ENCODE data around the gene TEX30.

Gene TEX30

DNA sequence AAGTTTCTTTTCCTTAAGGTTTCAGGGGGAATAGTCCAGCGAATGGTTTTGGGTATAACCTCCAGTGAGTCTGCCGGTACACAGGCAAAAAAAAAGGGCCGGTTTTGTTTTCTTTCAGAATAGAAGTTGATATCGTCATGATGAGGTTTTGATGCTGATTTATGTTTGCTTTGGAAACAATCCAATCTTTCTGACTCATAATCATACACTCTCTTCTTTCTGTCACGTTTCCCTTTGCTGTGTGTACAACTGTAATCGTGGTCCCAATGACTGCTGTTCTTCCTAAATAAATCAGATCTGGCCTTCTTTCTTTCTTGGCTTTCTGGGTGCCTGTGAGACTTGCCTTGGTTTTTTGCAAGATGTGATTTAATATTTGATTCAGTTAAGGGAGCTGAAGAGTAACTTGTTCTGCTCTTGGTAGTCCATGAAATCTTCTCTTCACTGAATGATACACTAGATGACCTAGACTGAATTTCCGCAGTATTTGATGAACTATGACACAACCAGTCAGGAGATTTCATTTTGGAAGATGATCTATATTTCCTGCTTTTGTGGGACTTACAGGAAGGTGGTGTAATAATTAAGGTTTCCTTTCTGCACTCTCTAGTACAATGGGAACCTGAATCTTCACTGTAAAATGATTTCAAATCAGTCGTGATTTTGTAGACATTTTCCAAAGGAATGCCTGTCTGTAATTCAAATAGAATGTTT, 43.9 kb downstream of the TEX30 start:
- no CpG with 5 or more reads among the region's 8 CpGs for WGBS (ENCODE audit: extremely low coverage, insufficient coverage, insufficient read length)
- no peaks in the 10 kb centered on the region for H3K4me1 ChIP-seq (ENCODE audit: control insufficient read depth in 1 of 2, insufficient read depth in 2 of 2, low read length in 2 of 2)

DNA sequence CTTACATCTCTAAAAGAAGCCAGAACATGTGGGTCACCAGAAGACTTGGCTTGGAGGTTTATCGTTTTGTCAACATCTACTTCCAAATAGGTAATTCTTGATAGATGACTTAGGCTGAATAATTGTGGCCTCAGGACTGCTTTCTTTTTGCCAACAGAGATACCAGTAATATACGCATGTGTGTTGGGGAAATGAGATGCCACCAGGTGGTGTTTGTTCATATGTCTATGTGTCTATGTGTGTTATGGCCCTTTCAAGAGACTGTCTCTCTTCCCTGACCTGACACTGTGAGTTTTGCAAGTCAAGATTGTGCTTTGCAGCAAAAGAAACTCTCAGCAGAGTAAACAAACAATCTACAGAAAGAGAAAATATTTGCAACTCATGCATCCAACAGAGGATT, 47.2 kb downstream of the TEX30 start:
- no peak overlapping the region for H2BK12ac ChIP-seq (ENCODE audit: low read length)
- H4K12ac ChIP-seq (ENCODE audit: low read depth, low read length) = no peak overlapping the region
- no peak overlapping the region for H3K4ac ChIP-seq (ENCODE audit: low read depth, low read length)
- H3K4me2 ChIP-seq (ENCODE audit: low read length) = no peak overlapping the region
- H2BK5ac ChIP-seq (ENCODE audit: low read depth, low read length, poor library complexity) = no peak overlapping the region
- H2AFZ ChIP-seq (ENCODE audit: insufficient read depth, low read length, poor library complexity) = no peak overlapping the region
- H3K9me3 ChIP-seq (ENCODE audit: insufficient read depth, low read depth, low read length) = no peaks in the 10 kb centered on the region
- no peak overlapping the region for H4K8ac ChIP-seq (ENCODE audit: low read depth, low read length)
- H3K27ac ChIP-seq (ENCODE audit: low read depth, low read length) = no peak overlapping the region
- H3K18ac ChIP-seq (ENCODE audit: low read length) = no peak overlapping the region
- no peaks in the 10 kb centered on the region for H3K27me3 ChIP-seq (ENCODE audit: insufficient read depth, low read length)
- H3K23ac ChIP-seq (ENCODE audit: low read length) = no peak overlapping the region
- no CpG with 5 or more reads among the region's 2 CpGs for whole genome bisulfite sequencing (ENCODE audit: extremely low coverage, insufficient coverage, insufficient read length)
- H3K79me2 ChIP-seq (ENCODE audit: control insufficient read depth, insufficient read depth, low read length, poor library complexity) = no peaks in the 10 kb centered on the region
- no peaks in the 10 kb centered on the region for H3K79me1 ChIP-seq (ENCODE audit: low read length)
- peak in 1 of 2 donors; percentile 41 for DNase-seq
- no peak overlapping the region for H3K4me3 ChIP-seq (ENCODE audit: low read depth, low read length)
- no peaks in the 10 kb centered on the region for H3K4me1 ChIP-seq (ENCODE audit: control insufficient read depth in 1 of 2, insufficient read depth in 2 of 2, low read length in 2 of 2)
- no peak overlapping the region for H2AK5ac ChIP-seq (ENCODE audit: low read length)
- no peak overlapping the region for H3K14ac ChIP-seq (ENCODE audit: low read length)
- no peak overlapping the region for H2BK120ac ChIP-seq (ENCODE audit: insufficient read depth, low read length, poor library complexity)
- no peak overlapping the region for H4K91ac ChIP-seq (ENCODE audit: low read depth, low read length)
- H3K9ac ChIP-seq (ENCODE audit: low read length) = no peak overlapping the region
- no peaks in the 10 kb centered on the region for H3K36me3 ChIP-seq (ENCODE audit: control insufficient read depth in 1 of 2, insufficient read depth in 2 of 2, low read length in 2 of 2)

More for the DNA sequence above, 43.9 kb downstream of the TEX30 start:
- Histone ChIP-seq H3K79me2 (ENCODE audit: control insufficient read depth, insufficient read depth, low read length, poor library complexity) (no peaks in the 10 kb centered on the region), H3K9ac (ENCODE audit: low read length) (no peak overlapping the region), H3K79me1 (ENCODE audit: low read length) (no peaks in the 10 kb centered on the region), H3K27me3 (ENCODE audit: insufficient read depth, low read length) (no peaks in the 10 kb centered on the region), H3K14ac (ENCODE audit: low read length) (no peak overlapping the region), H3K4me3 (ENCODE audit: low read depth, low read length) (no peak overlapping the region), H4K8ac (ENCODE audit: low read depth, low read length) (no peak overlapping the region), H3K36me3 (ENCODE audit: control insufficient read depth in 1 of 2, insufficient read depth in 2 of 2, low read length in 2 of 2) (no peaks in the 10 kb centered on the region), H2BK12ac (ENCODE audit: low read length) (no peak overlapping the region), H2AFZ (ENCODE audit: insufficient read depth, low read length, poor library complexity) (no peak overlapping the region), H3K4ac (ENCODE audit: low read depth, low read length) (no peak overlapping the region), H4K12ac (ENCODE audit: low read depth, low read length) (no peak overlapping the region), H3K4me2 (ENCODE audit: low read length) (no peak overlapping the region), H4K91ac (ENCODE audit: low read depth, low read length) (no peak overlapping the region), H2BK5ac (ENCODE audit: low read depth, low read length, poor library complexity) (no peak overlapping the region), H3K9me3 (ENCODE audit: insufficient read depth, low read depth, low read length) (no peaks in the 10 kb centered on the region), H2BK120ac (ENCODE audit: insufficient read depth, low read length, poor library complexity) (no peak overlapping the region), H3K23ac (ENCODE audit: low read length) (no peak overlapping the region), H3K27ac (ENCODE audit: low read depth, low read length) (no peak overlapping the region), H3K18ac (ENCODE audit: low read length) (no peak overlapping the region), H2AK5ac (ENCODE audit: low read length) (no peak overlapping the region)
- DNase-seq = no peak

DNA sequence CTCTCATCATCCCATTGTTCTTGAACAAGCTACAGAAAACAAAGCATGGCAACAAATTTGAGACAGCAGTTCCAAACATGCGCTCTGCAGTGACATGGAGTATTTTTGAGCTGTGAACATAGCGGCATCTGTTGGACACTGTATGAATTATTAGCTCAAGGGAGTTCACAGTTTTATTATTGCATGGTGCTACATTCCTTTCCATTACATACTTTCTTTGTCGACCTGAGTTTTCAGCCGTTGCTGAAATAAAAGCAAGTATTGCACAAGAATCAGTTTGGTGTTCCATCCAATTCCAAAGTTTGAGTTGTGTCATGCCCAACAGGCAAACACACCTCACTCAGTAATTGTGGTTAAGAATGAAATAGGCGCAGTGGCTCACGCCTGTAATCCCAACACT, 48.7 kb downstream of the TEX30 start:
- peak; percentile 61 to 92 for DNase-seq
- Histone ChIP-seq H2BK5ac (ENCODE audit: low read depth, low read length, poor library complexity) (no peak overlapping the region), H3K27me3 (ENCODE audit: insufficient read depth, low read length) (no peaks in the 10 kb centered on the region), H4K91ac (ENCODE audit: low read depth, low read length) (no peak overlapping the region), H2AK5ac (ENCODE audit: low read length) (no peak overlapping the region), H3K4me2 (ENCODE audit: low read length) (no peak overlapping the region), H4K12ac (ENCODE audit: low read depth, low read length) (no peak overlapping the region), H3K79me2 (ENCODE audit: control insufficient read depth, insufficient read depth, low read length, poor library complexity) (no peaks in the 10 kb centered on the region), H3K27ac (ENCODE audit: low read depth, low read length) (no peak overlapping the region), H3K14ac (ENCODE audit: low read length) (no peak overlapping the region), H4K8ac (ENCODE audit: low read depth, low read length) (no peak overlapping the region), H3K4me1 (ENCODE audit: control insufficient read depth in 1 of 2, insufficient read depth in 2 of 2, low read length in 2 of 2) (no peaks in the 10 kb centered on the region), H2BK12ac (ENCODE audit: low read length) (no peak overlapping the region), H3K4ac (ENCODE audit: low read depth, low read length) (no peak overlapping the region), H2AFZ (ENCODE audit: insufficient read depth, low read length, poor library complexity) (no peak overlapping the region), H3K9me3 (ENCODE audit: insufficient read depth, low read depth, low read length) (no peaks in the 10 kb centered on the region), H3K23ac (ENCODE audit: low read length) (no peak overlapping the region), H2BK120ac (ENCODE audit: insufficient read depth, low read length, poor library complexity) (no peak overlapping the region), H3K4me3 (ENCODE audit: low read depth, low read length) (no peak overlapping the region), H3K79me1 (ENCODE audit: low read length) (no peaks in the 10 kb centered on the region), H3K9ac (ENCODE audit: low read length) (no peak overlapping the region), H3K36me3 (ENCODE audit: control insufficient read depth in 1 of 2, insufficient read depth in 2 of 2, low read length in 2 of 2) (no peaks in the 10 kb centered on the region), H3K18ac (ENCODE audit: low read length) (no peak overlapping the region)
- WGBS (ENCODE audit: extremely low coverage, insufficient coverage, insufficient read length) = no CpG with 5 or more reads among the region's 6 CpGs

DNA sequence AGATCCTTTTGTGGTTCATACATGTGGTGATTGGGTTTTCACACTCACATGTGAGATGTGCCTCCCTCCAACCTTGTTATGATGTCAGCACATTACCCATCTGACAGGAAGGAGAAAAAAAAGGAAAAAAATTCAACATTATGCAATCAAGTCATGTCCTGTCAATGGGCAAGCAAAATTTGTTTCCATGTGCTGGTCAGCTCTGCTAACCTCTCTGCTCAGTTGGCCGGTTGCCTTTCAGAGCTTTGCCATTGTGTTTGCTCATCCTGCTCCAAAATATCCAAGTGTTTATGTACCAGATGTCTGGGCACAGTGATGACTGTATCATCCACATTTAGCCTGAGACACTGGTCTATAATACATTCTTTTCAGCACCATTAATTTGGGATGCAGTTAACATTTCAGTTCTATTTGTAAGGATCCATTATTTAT, 51.8 kb downstream of the TEX30 start:
- no peak overlapping the region for H3K18ac ChIP-seq (ENCODE audit: low read length)

More for the DNA sequence above, 51.8 kb downstream of the TEX30 start:
- Histone ChIP-seq H2AFZ (ENCODE audit: insufficient read depth, low read length, poor library complexity) (no peak overlapping the region), H4K91ac (ENCODE audit: low read depth, low read length) (no peak overlapping the region), H3K27me3 (ENCODE audit: insufficient read depth, low read length) (no peaks in the 10 kb centered on the region), H4K12ac (ENCODE audit: low read depth, low read length) (no peak overlapping the region), H2AK5ac (ENCODE audit: low read length) (no peak overlapping the region), H3K14ac (ENCODE audit: low read length) (no peak overlapping the region), H3K36me3 (ENCODE audit: control insufficient read depth in 1 of 2, insufficient read depth in 2 of 2, low read length in 2 of 2) (no peaks in the 10 kb centered on the region), H4K8ac (ENCODE audit: low read depth, low read length) (no peak overlapping the region), H3K79me2 (ENCODE audit: control insufficient read depth, insufficient read depth, low read length, poor library complexity) (no peaks in the 10 kb centered on the region), H2BK120ac (ENCODE audit: insufficient read depth, low read length, poor library complexity) (no peak overlapping the region), H3K4ac (ENCODE audit: low read depth, low read length) (no peak overlapping the region), H3K4me3 (ENCODE audit: low read depth, low read length) (no peak overlapping the region), H2BK12ac (ENCODE audit: low read length) (no peak overlapping the region), H3K4me2 (ENCODE audit: low read length) (no peak overlapping the region), H2BK5ac (ENCODE audit: low read depth, low read length, poor library complexity) (no peak overlapping the region), H3K4me1 (ENCODE audit: control insufficient read depth in 1 of 2, insufficient read depth in 2 of 2, low read length in 2 of 2) (no peaks in the 10 kb centered on the region), H3K23ac (ENCODE audit: low read length) (no peak overlapping the region), H3K79me1 (ENCODE audit: low read length) (no peaks in the 10 kb centered on the region), H3K27ac (ENCODE audit: low read depth, low read length) (no peak overlapping the region), H3K9ac (ENCODE audit: low read length) (no peak overlapping the region), H3K9me3 (ENCODE audit: insufficient read depth, low read depth, low read length) (no peaks in the 10 kb centered on the region)
- no CpG with 5 or more reads among the region's 1 CpG for WGBS (ENCODE audit: extremely low coverage, insufficient coverage, insufficient read length)
- DNase-seq = no peak
